ENCODE data around the gene OR8G1. TPM values are rescaled to one million over a fixed set of nuclear protein-coding genes. Genes with fewer than 3 reads are reported as not detected.
A peak's percentile ranks its signal among the peaks of the same experiment; 100 is the strongest.

OR8G1 gene
- total and polyA plus RNA-seq, 8 donors: not detected

- Histone ChIP-seq H3K27me3 (no peaks in the 10 kb centered on the region), H3K4me1 (no peaks in the 10 kb centered on the region), H3K27ac (no peak overlapping the region), H3K9me3 (no peaks in the 10 kb centered on the region), H3K36me3 (no peaks in the 10 kb centered on the region), H3K4me3 (no peak overlapping the region)
- intact Hi-C loops (cut with DNase I): no loop called here
- ATAC-seq (no peak), DNase-seq (no peak), FAIRE-seq (no peak)
- TF ChIP-seq CTCF (IDR thresholded peaks at IDR 0.05): no peak
- 65 to 71% methylated on average over 3 of the region's 3 CpGs for WGBS, 2 donors
Observed at GRCh38 chr11:124285610-124286344, 44.9 kb downstream of the OR8G1 start.

- Histone ChIP-seq H3K27me3 (no peaks in the 10 kb centered on the region), H3K27ac (no peak overlapping the region), H3K9me3 (no peaks in the 10 kb centered on the region), H3K4me1 (no peaks in the 10 kb centered on the region), H3K36me3 (no peaks in the 10 kb centered on the region), H3K4me3 (no peak overlapping the region)
- TF ChIP-seq CTCF (IDR thresholded peaks at IDR 0.05): no peak
- DNase-seq (no peak), ATAC-seq (no peak), FAIRE-seq (no peak)
- intact Hi-C loops (cut with DNase I): no loop called here
- 68 to 79% methylated on average over 1 of the region's 1 CpG for WGBS, 2 donors
Observed at GRCh38 chr11:124294687-124295086, 53.8 kb downstream of the OR8G1 start.

- Histone ChIP-seq H3K4me1 (no peaks in the 10 kb centered on the region), H3K27ac (no peak overlapping the region), H3K36me3 (no peaks in the 10 kb centered on the region), H3K9me3 (no peaks in the 10 kb centered on the region), H3K27me3 (no peaks in the 10 kb centered on the region), H3K4me3 (no peak overlapping the region)
- DNase-seq: no peak
- no peak for ATAC-seq
- FAIRE-seq: no peak
- TF ChIP-seq CTCF (IDR thresholded peaks at IDR 0.05): no peak
- intact Hi-C loops (cut with DNase I): no loop called here
Observed at GRCh38 chr11:124296016-124296415, 55.1 kb downstream of the OR8G1 start.

GRCh38 chr11:124297921-124298320 lies 57.0 kb downstream of the OR8G1 start:
- intact Hi-C loops (cut with DNase I): no loop called here
- H3K4me3 ChIP-seq: no peak overlapping the region
- no peaks in the 10 kb centered on the region for H3K36me3 ChIP-seq
- no peak for FAIRE-seq
- 82 to 88% methylated on average over 4 of the region's 4 CpGs for WGBS, 2 donors
- ATAC-seq: no peak
- no peak overlapping the region for H3K27ac ChIP-seq
- TF ChIP-seq CTCF (IDR thresholded peaks at IDR 0.05): no peak
- no peak for DNase-seq
- H3K9me3 ChIP-seq: no peaks in the 10 kb centered on the region
- H3K4me1 ChIP-seq: no peaks in the 10 kb centered on the region
- H3K27me3 ChIP-seq: no peaks in the 10 kb centered on the region

- H3K4me3 ChIP-seq: no peak overlapping the region
- H3K9me3 ChIP-seq: no peaks in the 10 kb centered on the region
- 85 to 86% methylated on average over 3 of the region's 3 CpGs for WGBS, 2 donors
- TF ChIP-seq CTCF (IDR thresholded peaks at IDR 0.05): no peak
- intact Hi-C loops (cut with DNase I): no loop called here
- no peak for FAIRE-seq
- ATAC-seq: peak in 1 of 4 donors; percentile 76
- peaks cover 0 to 3% (median 0%) of the 10 kb centered on the region in 4 donors for H3K27me3 ChIP-seq
- no peak overlapping the region for H3K27ac ChIP-seq
- no peak for DNase-seq
- H3K36me3 ChIP-seq: no peaks in the 10 kb centered on the region
- H3K4me1 ChIP-seq: no peaks in the 10 kb centered on the region
Observed at GRCh38 chr11:124301548-124301947, 60.7 kb downstream of the OR8G1 start.
